NCI-H2107 (cell line): ENCODE data around the gene BOD1L1.
A peak's percentile ranks its signal among the peaks of the same experiment; 100 is the strongest.

ENCODE experiments used
- DNase-seq: peaks from one replicate; lab custom pipeline; 2025; lab: John Stamatoyannopoulos, UW

The BOD1L1 gene

GRCh38 chr4:13627606-13628311 lies at the start of gene BOD1L1:
BOD1L1 (minus strand) TSS chr4:13627725; CDS start chr4:13627587, 138 bp downstream.
- DNase-seq, result peak; percentile 36

DNA sequence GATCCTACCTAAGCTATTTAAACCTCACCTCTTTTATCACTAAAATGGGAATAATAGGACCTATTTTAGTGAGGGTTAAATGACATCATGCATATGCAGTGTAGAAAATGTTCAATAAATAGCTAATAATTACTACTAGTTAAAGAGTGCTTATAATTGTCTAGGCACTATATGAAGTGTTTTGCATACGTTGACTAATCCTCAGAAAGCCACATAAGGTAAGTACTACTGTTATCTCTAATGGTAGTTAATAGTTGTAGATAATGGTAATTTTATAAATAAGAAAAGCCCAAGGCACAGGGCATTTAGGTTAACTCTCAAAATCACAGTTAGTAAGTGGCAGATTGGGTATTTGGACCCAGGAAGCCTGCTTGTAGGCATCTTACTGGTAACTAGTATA lies 47.4 kb upstream of the BOD1L1 start:
- no peak for DNase-seq

DNA sequence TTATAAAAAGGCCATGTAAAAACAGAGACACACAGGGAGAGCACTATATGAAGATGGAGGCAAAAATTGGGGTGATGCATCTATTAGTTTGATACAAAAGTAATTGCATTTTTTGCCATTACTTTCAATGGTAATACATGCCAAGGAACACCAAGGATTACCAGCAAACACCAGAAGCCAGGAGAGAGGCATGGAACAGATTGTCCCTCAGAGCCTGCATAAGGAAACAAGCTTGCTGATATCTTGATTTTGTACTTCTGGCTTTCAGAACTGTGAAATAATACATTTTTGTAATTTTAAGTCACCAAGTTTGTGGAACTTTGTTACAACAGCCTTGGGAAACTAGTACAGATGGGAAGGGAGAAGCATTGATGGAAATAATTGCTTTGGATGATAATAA lies 45.6 kb upstream of the BOD1L1 start:
- DNase-seq, result no peak

DNA sequence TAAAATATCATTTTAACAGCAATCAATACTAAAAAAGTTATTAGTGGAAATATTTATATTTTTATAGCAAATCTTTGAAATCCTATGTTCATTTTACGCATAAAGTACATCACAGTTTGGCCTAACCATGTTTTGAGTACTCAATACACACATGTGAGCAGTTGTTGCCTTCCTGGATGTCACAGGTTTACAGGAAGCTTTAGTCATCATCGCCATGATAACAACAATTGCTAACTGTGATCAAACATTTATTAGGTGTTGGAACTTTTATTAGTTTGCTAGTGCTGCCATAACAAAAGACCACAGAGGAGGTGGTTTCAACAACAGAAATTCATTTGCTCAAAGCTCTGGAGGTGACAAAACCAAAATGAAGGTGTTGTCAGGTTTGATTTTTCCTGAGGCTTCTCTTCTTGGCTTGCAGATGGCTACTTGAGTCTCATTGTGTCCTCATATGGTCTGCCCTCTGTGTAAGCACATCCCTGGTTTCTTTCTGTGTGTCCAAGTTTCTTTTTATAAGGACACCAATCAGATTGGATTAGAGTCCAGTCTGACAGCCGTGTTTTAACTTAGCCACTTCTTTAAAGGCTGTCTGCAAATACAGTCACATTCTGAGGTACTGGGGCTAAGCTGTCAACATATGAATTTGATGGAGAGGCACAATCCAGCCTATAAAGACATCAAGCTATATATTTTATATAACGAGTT lies 43.1 kb upstream of the BOD1L1 start:
- no peak for DNase-seq

DNA sequence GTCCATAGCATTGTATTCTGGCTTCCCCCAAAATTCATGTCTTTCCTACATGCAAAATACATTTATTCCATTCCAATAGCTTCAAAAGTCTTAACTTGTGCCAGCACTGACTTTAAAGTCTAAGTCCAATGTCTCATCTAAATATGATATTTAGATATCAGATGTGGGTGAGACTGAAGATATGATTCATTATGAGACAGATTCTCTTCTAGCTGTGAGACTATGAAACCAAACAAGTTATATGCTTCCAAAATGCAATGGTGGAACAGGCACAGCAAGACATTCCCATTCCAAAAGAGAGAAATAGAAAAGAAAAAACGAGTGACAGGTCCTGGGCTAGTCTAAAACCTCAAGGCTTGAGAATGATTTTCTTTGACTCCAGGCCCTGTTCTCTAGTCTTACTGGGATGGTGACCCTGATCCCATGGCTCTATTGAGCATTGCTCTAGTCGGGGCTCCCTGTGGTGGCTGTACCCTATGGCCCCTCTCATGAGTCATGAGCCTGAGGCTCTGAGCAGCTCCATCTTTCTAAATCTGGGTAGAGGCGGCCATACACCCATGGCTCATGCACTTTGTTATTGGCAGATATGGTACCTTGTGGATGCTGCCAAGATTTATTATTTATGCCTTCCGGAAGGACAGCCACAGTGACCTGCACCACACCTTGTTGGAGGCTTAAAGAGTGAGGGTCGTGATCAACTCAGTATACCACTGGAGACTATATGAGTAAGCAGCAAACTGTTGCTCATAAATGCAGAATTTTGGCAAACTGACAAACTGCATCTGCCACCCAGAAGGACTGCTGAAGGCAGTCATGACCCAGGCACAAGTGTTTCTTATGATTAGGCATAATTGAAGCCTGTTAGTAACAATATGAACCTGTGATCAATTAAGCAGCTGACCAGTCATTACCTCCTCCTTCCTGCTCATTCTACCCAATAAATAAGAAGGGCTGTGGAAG lies 38.5 kb upstream of the BOD1L1 start:
- DNase-seq, result no peak

- no peak for DNase-seq
Measured at GRCh38 chr4:13659341-13660070, 32.0 kb upstream of the BOD1L1 start.

- DNase-seq, result no peak
Measured at GRCh38 chr4:13656569-13657405, 29.3 kb upstream of the BOD1L1 start.

- DNase-seq, result peak; percentile 8
Measured at GRCh38 chr4:13654162-13654797, 26.8 kb upstream of the BOD1L1 start.

- DNase-seq, result no peak
Measured at GRCh38 chr4:13653766-13654161, 26.2 kb upstream of the BOD1L1 start.

DNA sequence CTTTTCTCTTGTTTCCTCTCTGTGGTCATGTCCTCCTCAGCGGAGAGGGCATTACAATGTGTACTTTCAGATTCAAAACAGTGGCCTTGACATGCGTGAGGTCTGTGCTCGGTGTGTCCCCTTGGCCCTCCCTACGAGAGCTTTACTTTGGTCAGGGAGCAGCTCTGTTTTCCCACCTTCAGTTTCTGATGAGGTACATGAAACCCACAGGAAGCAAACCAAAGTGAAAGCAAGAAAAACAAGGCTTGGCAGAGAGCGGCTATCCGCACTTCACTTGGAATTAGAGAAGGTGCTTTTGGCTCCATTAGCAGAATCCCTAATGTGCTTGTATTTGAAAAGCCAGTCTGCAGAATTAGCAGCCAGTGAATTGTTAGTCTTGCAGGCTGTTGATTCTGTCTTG lies 19.5 kb upstream of the BOD1L1 start:
- no peak for DNase-seq

DNA sequence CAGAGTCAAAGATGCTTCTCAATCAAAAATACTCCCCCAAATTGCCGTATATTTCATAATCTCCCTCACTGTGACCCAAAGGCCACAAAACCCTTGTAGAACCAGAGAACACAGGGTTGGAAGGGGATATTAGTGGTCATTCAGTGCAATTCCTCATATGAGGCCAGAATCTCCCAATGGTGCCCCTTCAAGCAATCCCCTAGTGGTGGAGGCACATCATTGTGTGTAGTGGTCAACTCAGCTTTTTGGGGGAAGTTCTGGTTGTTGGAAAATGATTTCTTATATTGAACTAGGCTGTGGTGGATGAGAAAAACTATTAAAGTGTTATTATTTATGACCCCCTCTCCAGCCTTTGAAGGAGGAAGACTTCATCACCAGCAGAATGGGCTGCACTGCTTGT lies 17.6 kb upstream of the BOD1L1 start:
- DNase-seq, result no peak

- no peak for DNase-seq
Measured at GRCh38 chr4:13642170-13642950, 14.8 kb upstream of the BOD1L1 start.

DNA sequence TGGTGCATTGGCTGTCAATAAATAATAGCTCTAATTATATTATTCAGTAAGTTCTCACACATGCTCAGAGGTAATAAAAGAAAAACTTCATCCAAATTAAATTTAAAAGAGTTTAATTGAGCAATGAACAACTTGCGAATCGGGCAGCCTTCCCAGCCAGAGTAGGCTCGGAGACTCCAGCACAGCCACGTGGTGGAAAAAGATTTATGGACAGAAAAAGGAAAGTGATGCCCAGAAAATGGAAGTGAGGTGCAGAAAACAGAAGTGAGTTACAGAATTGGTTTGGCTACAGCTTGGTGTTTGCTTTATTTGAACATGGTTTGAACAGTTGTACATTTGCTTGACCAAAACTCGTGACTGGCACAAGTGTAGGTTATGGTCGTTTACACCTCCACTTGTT lies 13.6 kb upstream of the BOD1L1 start:
- DNase-seq, result no peak

- DNase-seq, result no peak
Measured at GRCh38 chr4:13640149-13640940, 12.8 kb upstream of the BOD1L1 start.

DNA sequence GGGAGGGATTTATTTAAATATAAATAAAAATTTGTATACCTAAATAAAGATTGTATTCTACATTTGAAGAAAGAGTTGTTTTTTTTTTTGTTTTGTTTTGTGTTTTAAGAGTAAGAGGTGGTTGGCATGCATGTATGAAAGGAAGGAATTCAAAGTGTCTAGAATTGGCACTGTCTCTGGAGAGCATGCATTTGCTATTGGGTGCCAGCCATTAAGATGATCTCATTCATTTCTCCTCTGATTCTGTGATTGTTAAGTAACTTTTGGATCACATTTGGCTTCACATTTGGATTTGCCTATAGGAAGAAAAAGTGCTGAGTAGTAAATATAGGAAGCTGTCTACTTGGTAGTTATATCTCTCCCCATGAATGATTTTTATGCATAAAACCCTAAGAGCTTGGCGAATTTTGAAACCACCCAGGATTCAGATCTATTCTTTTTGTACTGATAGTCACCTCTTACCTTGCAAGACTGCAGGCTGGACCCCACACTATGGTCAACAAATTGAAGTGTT lies 7.8 kb upstream of the BOD1L1 start:
- no peak for DNase-seq

DNA sequence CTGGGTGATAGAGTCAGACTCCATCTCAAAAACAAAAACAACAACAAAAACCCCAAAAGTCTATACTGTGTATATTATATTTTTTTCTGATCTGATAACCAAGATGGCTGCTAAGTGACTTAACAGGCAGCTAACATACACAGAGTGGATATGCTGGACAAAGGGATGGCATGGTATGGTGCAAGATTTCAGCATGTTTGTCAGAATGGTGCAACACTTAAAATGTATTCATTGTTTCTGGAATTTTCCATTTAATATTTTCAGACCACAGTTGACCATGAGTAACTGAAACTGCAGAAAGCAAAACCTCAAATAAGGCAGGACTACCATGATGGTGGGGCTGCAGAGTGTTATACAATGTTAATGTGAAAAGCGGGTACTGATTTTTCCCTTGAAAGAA lies 6.1 kb upstream of the BOD1L1 start:
- DNase-seq, result no peak

DNA sequence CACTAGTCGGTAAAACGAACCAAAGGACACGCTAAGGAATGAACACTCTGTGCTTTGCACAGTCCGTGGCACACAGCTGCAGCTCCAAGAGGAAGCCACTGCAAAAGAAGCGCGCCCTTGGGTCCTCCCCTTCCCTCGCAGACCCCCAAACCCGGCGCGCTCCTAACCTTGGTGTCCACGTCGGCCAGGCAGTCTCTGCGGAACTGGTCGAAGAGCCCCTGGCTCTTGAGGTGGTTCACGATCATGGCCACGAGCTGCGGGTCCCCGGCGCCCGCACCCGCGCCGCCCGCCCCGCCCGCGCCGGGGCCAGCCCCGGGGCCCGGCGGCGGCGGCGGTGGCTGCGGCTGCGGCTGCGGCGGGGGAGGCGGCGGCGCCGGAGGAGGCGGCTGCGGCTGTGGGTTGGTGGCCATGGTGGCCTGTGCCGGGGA lies 333 bp downstream of the BOD1L1 start:
- DNase-seq, result no peak

DNA sequence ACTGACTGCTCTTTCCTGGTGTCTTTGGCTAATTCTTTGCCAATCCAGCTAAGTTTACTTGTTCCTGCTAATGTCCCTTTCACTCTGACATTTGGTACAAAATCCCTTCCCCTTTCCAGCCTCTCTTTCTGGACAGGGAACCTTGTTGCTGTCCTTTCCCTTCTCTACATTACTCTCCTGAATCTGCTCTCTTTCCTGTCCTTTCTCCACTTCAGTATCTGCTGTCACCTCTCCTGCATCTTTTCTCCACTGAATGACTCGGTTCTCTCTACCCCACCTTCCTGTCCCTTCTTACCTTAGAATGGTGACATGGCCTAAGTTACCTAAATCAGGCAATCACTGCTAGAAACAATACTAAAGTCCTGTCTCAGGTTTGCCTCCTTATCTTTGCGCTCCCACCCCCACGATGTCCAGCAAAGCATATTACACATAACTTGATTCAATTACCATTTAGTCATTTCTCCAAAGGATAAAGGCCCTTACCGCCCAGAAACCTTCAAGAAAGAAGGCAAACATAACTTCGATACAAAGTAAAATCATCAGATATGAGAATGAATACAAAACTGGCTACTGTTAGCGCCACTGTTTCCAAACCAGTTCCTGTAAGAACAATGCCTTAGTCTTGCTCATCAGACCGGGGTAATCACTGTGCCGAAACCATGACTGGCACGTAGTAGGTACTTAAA lies 890 bp downstream of the BOD1L1 start:
- no peak for DNase-seq
